Panc1 (cell line): ENCODE results near the gene TFB1M. TPM values are rescaled to one million over a fixed set of nuclear protein-coding genes. Genes with fewer than 3 reads are reported as not detected.
A peak's percentile ranks its signal among the peaks of the same experiment; 100 is the strongest.

Source experiments
- ATAC-seq: fragments of 200-7000 bp; cut with Tn5 transposase; 2 replicates; pipeline ENCODE4 v1.9.1; 2020; ENCODE audit warnings: mild to moderate bottlenecking, moderate library complexity
- BruUV-seq: library from RNA; stranded (reverse); fragments of 400-500 nt; replicated peaks from 2 replicates; lab custom pipeline; 2021; lab: Mats Ljungman, UMichigan
- CTCF ChIA-PET: fragments of 300-600 bp; sonication (Branson Sonifier 250); formaldehyde crosslinking; loops from one replicate; lab custom pipeline; 2022; ENCODE audit warnings: antibody characterized with exemption; lab: Charles Lee
- POLR2A ChIA-PET: fragments of 300-600 bp; sonication (Branson Sonifier 250); formaldehyde crosslinking; loops from one replicate; lab custom pipeline; 2022; ENCODE audit warnings: antibody characterized with exemption; lab: Charles Lee
- DNase-seq: peaks from one replicate; pipeline ENCODE4 v3.0.0-alpha.2; 2010; ENCODE audit warnings: low read depth, low spot score
- H3K27ac ChIP-seq: 2 replicates; pipeline ENCODE4 v1.5.1; 2011; ENCODE audit warnings: mild to moderate bottlenecking, low read length, inconsistent platforms
- H3K27me3 ChIP-seq: fragments of 200-500 bp; sonication (Bioruptor generic); 2 replicates; pipeline ENCODE4 v1.6.0; 2014; ENCODE audit warnings: low read length, inconsistent platforms; ENCODE audit not compliant: control insufficient read depth, insufficient read depth
- H3K36me3 ChIP-seq: fragments of 200-500 bp; sonication (Bioruptor generic); 2 replicates; pipeline ENCODE4 v1.5.1; 2014; ENCODE audit warnings: inconsistent platforms, mild to moderate bottlenecking, low read length, moderate library complexity; ENCODE audit not compliant: control insufficient read depth, insufficient read depth
- H3K4me1 ChIP-seq: 2 replicates; pipeline ENCODE4 v1.5.1; 2011; ENCODE audit warnings: inconsistent platforms, mild to moderate bottlenecking, low read length, moderate library complexity; ENCODE audit not compliant: control insufficient read depth, insufficient read depth
- H3K4me3 ChIP-seq, 2 experiments: 2 replicates each; pipeline ENCODE4 v1.5.1; 2011 to 2012; ENCODE audit warnings: low read depth in 2 of 2, low read length in 2 of 2, mild to moderate bottlenecking in 2 of 2, inconsistent platforms in 1 of 2, moderate library complexity in 1 of 2
- H3K9me3 ChIP-seq: fragments of 200-500 bp; sonication (Bioruptor generic); 2 replicates; pipeline ENCODE4 v1.5.1; 2014; ENCODE audit warnings: low read depth, mild to moderate bottlenecking, inconsistent platforms, low read length, moderate library complexity; ENCODE audit not compliant: control insufficient read depth, insufficient read depth
- POLR2AphosphoS5 ChIP-seq: IDR thresholded peaks from 2 replicates; pipeline ENCODE4 v1.6.1; 2012; ENCODE audit warnings: mild to moderate bottlenecking, low read depth, low read length, moderate library complexity
- SIN3A ChIP-seq: IDR thresholded peaks from 2 replicates; pipeline ENCODE4 v1.6.1; 2012; ENCODE audit warnings: low read depth, mild to moderate bottlenecking, low read length, moderate library complexity, borderline replicate concordance; ENCODE audit not compliant: insufficient read depth
- TCF7L2 ChIP-seq: IDR thresholded peaks from 2 replicates; pipeline ENCODE4 v1.6.1; 2011; ENCODE audit warnings: mild to moderate bottlenecking, low read depth, low read length, inconsistent platforms
- in situ Hi-C: cut with HindIII; loops from 2 replicates; pipeline ENCODE4 v1.10.0; 2016; ENCODE audit warnings: low sequenced_read_pairs, low pct_unique_long_range_greater_than_20kb
- intact Hi-C: fragments of 100-400 bp; cut with micrococcal nuclease; formaldehyde crosslinking; loops from one replicate; pipeline ENCODE4 v1.10.0; 2022; ENCODE audit not compliant: unreplicated experiment
- total RNA-seq: library from RNA; stranded (reverse); gene quantifications from one replicate; pipeline ENCODE4 v1.2.1, GENCODE V29; 2021; ENCODE audit not compliant: unreplicated experiment
- TF ChIP-seq, protein P1 (sequence below), 2 experiments: IDR thresholded peaks; 2 replicates each; pipeline ENCODE4 v1.6.1; 2011 to 2012; ENCODE audit warnings: low read depth in 2 of 2, control low read depth in 1 of 2, low read length in 1 of 2, mild to moderate bottlenecking in 1 of 2, moderate library complexity in 1 of 2; ENCODE audit not compliant: insufficient read depth in 1 of 2
- TF ChIP-seq, protein P2 (sequence below): fragments of 450-650 bp; IDR thresholded peaks from 2 replicates; pipeline ENCODE4 v1.5.1; 2017; ENCODE audit warnings: mild to moderate bottlenecking

Gene TFB1M
- total RNA-seq, 1 experiment from 2014 or later: 32.0 TPM

DNA sequence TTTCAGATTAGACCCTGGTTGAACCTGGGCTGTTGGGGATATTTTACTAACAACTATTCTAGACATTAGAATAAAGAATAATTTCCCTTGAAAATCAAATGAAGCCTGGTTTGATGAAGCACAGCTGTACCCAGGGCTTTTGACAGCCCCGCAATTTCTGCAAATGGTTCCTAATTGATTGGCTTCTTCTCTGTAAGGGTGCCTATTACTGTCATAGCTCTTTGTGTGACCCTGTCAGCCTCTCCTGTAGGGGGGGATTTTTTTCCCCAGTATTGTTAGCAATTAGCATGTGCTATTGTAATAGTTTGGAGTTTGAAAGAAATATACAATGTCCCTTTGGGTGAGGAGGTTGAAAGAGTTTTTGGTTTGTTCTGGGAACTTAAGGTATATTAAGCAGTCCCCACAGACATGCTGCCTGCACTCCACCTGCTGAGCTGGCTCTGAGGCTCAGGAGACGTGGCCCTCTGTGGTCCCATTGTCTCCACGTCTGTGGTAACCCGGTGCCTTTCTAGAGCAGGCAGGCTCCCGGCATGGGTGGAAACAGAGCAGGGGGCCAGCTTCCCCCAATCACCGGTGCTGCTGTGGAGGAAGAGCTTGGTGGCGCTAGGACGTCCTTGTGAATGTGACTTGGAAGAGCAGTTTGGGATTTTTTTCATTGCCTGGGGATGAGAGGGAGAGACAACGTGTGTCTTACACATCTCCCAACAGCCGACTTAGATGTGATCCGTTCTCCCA lies 97.8 kb downstream of the TFB1M start:
- H3K4me3 ChIP-seq: no peak overlapping the region
- H3K27ac ChIP-seq: peak overlapping the region; percentile 36; the same call in 1 of the 2 replicates
- H3K36me3 ChIP-seq: no peaks in the 10 kb centered on the region; the same call in none of the 2 replicates
- BruUV-seq: no TSS peak
- DNase-seq: no peak
- H3K4me1 ChIP-seq: peaks cover 4% of the 10 kb centered on the region
- TF ChIP-seq SIN3A (no peak), TCF7L2 (no peak), POLR2AphosphoS5 (no peak)
- no peak for ATAC-seq
- intact Hi-C loops (no loop called here), in situ Hi-C loops (no loop called here)
- POLR2A ChIA-PET: no interaction called here
- no peaks in the 10 kb centered on the region for H3K27me3 ChIP-seq
- CTCF ChIA-PET: no interaction called here
- H3K9me3 ChIP-seq: no peaks in the 10 kb centered on the region

DNA sequence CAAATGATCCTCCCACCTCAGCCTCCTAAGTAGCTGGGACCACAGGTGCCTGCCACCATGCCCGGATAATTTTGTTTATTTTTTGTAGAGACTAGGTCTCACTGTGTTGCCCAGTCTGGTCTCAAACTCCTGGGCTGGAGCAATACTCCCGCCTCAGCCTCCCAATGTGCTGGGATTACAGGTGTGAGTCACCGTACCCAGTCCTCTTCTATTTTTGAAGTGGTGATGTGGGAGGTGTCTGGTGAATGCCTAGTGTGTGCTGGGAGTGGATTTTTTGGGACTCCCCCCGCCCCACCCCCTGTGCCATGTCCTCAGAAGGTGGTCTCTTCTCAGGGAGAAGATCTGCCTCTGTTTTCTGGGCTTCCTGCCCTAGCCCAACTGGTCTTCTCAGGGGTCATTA lies 98.4 kb downstream of the TFB1M start:
- ATAC-seq (no peak), DNase-seq (no peak)
- no peaks in the 10 kb centered on the region for H3K27me3 ChIP-seq
- H3K4me3 ChIP-seq: no peak overlapping the region
- TF ChIP-seq TCF7L2 (no peak), POLR2AphosphoS5 (no peak), SIN3A (no peak)
- TF ChIP-seq, protein P1, sequence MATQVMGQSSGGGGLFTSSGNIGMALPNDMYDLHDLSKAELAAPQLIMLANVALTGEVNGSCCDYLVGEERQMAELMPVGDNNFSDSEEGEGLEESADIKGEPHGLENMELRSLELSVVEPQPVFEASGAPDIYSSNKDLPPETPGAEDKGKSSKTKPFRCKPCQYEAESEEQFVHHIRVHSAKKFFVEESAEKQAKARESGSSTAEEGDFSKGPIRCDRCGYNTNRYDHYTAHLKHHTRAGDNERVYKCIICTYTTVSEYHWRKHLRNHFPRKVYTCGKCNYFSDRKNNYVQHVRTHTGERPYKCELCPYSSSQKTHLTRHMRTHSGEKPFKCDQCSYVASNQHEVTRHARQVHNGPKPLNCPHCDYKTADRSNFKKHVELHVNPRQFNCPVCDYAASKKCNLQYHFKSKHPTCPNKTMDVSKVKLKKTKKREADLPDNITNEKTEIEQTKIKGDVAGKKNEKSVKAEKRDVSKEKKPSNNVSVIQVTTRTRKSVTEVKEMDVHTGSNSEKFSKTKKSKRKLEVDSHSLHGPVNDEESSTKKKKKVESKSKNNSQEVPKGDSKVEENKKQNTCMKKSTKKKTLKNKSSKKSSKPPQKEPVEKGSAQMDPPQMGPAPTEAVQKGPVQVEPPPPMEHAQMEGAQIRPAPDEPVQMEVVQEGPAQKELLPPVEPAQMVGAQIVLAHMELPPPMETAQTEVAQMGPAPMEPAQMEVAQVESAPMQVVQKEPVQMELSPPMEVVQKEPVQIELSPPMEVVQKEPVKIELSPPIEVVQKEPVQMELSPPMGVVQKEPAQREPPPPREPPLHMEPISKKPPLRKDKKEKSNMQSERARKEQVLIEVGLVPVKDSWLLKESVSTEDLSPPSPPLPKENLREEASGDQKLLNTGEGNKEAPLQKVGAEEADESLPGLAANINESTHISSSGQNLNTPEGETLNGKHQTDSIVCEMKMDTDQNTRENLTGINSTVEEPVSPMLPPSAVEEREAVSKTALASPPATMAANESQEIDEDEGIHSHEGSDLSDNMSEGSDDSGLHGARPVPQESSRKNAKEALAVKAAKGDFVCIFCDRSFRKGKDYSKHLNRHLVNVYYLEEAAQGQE (IDR thresholded peaks at IDR 0.05; ENCODE audit: insufficient read depth in 1 of 2, low read depth in 2 of 2, low read length in 1 of 2): no peak
- TF ChIP-seq, protein P2, sequence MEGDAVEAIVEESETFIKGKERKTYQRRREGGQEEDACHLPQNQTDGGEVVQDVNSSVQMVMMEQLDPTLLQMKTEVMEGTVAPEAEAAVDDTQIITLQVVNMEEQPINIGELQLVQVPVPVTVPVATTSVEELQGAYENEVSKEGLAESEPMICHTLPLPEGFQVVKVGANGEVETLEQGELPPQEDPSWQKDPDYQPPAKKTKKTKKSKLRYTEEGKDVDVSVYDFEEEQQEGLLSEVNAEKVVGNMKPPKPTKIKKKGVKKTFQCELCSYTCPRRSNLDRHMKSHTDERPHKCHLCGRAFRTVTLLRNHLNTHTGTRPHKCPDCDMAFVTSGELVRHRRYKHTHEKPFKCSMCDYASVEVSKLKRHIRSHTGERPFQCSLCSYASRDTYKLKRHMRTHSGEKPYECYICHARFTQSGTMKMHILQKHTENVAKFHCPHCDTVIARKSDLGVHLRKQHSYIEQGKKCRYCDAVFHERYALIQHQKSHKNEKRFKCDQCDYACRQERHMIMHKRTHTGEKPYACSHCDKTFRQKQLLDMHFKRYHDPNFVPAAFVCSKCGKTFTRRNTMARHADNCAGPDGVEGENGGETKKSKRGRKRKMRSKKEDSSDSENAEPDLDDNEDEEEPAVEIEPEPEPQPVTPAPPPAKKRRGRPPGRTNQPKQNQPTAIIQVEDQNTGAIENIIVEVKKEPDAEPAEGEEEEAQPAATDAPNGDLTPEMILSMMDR: no peak
- no peaks in the 10 kb centered on the region; the same call in none of the 2 replicates for H3K36me3 ChIP-seq
- ChIA-PET POLR2A (no interaction called here), CTCF (no interaction called here)
- in situ Hi-C loops (no loop called here), intact Hi-C loops (no loop called here)
- H3K9me3 ChIP-seq: no peaks in the 10 kb centered on the region
- H3K27ac ChIP-seq: peak overlapping the region; percentile 36; the same call in 1 of the 2 replicates
- BruUV-seq: no TSS peak
- H3K4me1 ChIP-seq: peaks cover 4% of the 10 kb centered on the region
